A549 (cell line): ENCODE results near the gene KCNJ10. TPM values are rescaled to one million over a fixed set of nuclear protein-coding genes. Genes with fewer than 3 reads are reported as not detected.

Experiments
- ATAC-seq, 2 experiments: fragments of 200-7000 bp in 1 of 2; fragments of >200 bp in 1 of 2; cut with Nextera tagmentation in 1 of 2; cut with Tn5 transposase in 1 of 2; 3 replicates each; pipeline versions ENCODE4 v1.8.0 to v1.9.1; 2018 to 2020; ENCODE audit warnings: mild to moderate bottlenecking in 1 of 2, moderate library complexity in 1 of 2
- CTCF ChIA-PET: fragments of 300-600 bp; sonication (Branson Sonifier 250); formaldehyde crosslinking; extraction: SDS; loops from one replicate; lab custom pipeline; 2021; ENCODE audit warnings: antibody characterized with exemption, inconsistent platforms; lab: Yijun Ruan, JAX
- POLR2A ChIA-PET: fragments of 350-600 bp; formaldehyde crosslinking; extraction: SDS; loops from one replicate; lab custom pipeline; 2021; ENCODE audit warnings: antibody characterized with exemption, inconsistent platforms; lab: Yijun Ruan, JAX
- DNase-seq, 2 experiments: peaks; one replicate each; pipeline versions ENCODE4 v3.0.0 to v3.0.0-alpha.2; 2011 to 2016; ENCODE audit warnings: low read depth in 1 of 2, low spot score in 1 of 2
- FAIRE-seq: peaks from 2 replicates; lab custom pipeline; 2011; peaks lifted over from hg19 to GRCh38; lab: Jason Lieb, UNC
- H3K27ac ChIP-seq, 2 experiments: fragments of >200 bp; sonication (Bioruptor Twin); formaldehyde crosslinking; 3 replicates each; pipeline ENCODE4 v1.5.1; 2016 to 2017
- H3K4me1 ChIP-seq: fragments of >200 bp; sonication (Bioruptor Twin); formaldehyde crosslinking; 3 replicates; pipeline ENCODE4 v1.6.1; 2016
- H3K4me2 ChIP-seq: fragments of >200 bp; sonication (Bioruptor Twin); formaldehyde crosslinking; 3 replicates; pipeline ENCODE4 v1.6.1; 2016
- H3K4me3 ChIP-seq: fragments of >200 bp; sonication (Bioruptor Twin); formaldehyde crosslinking; 3 replicates; pipeline ENCODE4 v1.5.1; 2016
- H3K9me3 ChIP-seq: fragments of >200 bp; sonication (Bioruptor Twin); formaldehyde crosslinking; 3 replicates; pipeline ENCODE4 v1.6.1; 2016
- CBX8 ChIP-seq: fragments of 200-600 bp; sonication (generic); IDR thresholded peaks from 2 replicates; pipeline ENCODE4 v1.6.1; 2016
- CEBPB ChIP-seq, 2 experiments: fragments of >200 bp in 1 of 2; sonication (Bioruptor Twin) in 1 of 2; formaldehyde crosslinking in 1 of 2; IDR thresholded peaks; 2 replicates each; pipeline ENCODE4 v1.6.1; 2012 to 2016
- EHF ChIP-seq: fragments of 250-450 bp; sonication (Bioruptor Pico); IDR thresholded peaks from 2 replicates; pipeline ENCODE4 v1.5.0; 2020; ENCODE audit warnings: mild to moderate bottlenecking
- ESRRA ChIP-seq: fragments of 150-350 bp; IDR thresholded peaks from 2 replicates; pipeline ENCODE4 v1.6.1; 2014; ENCODE audit warnings: mild to moderate bottlenecking, low read length, borderline replicate concordance
- FOSB ChIP-seq: fragments of 250-450 bp; sonication (Bioruptor Pico); IDR thresholded peaks from 2 replicates; pipeline ENCODE4 v1.5.0; 2020; ENCODE audit warnings: mild to moderate bottlenecking, moderate library complexity
- FOXS1 ChIP-seq: fragments of 250-450 bp; sonication (Bioruptor Pico); IDR thresholded peaks from 2 replicates; pipeline ENCODE4 v1.5.0; 2020; ENCODE audit warnings: mild to moderate bottlenecking, moderate library complexity
- GATA3 ChIP-seq: IDR thresholded peaks from 2 replicates; pipeline ENCODE4 v1.6.1; 2012; ENCODE audit warnings: borderline replicate concordance
- HOXB13 ChIP-seq: fragments of 250-450 bp; sonication (Bioruptor Pico); IDR thresholded peaks from 2 replicates; pipeline ENCODE4 v1.5.0; 2020; ENCODE audit warnings: low read depth, mild to moderate bottlenecking, moderate library complexity
- JUN ChIP-seq, 2 experiments: fragments of >200 bp; sonication (Bioruptor Twin); formaldehyde crosslinking; IDR thresholded peaks; 2 replicates in 1 of 2; 3 replicates in 1 of 2; pipeline ENCODE4 v1.6.1; 2016 to 2017
- MAFK ChIP-seq: fragments of 450-650 bp; IDR thresholded peaks from 2 replicates; pipeline ENCODE4 v1.6.1; 2014; ENCODE audit not compliant: partially characterized antibody
- MAX ChIP-seq: IDR thresholded peaks from 2 replicates; pipeline ENCODE4 v1.6.1; 2012
- MYC ChIP-seq: IDR thresholded peaks from 2 replicates; pipeline ENCODE4 v1.6.1; 2012; ENCODE audit warnings: mild to moderate bottlenecking, inconsistent platforms, low read length, improper control_type of control experiment, borderline replicate concordance
- NR3C1 ChIP-seq: fragments of >200 bp; sonication (Bioruptor Twin); formaldehyde crosslinking; IDR thresholded peaks from 3 replicates; pipeline ENCODE4 v1.6.1; 2017
- POLR2A ChIP-seq: IDR thresholded peaks from 2 replicates; pipeline ENCODE4 v1.6.1; 2012; ENCODE audit warnings: mild to moderate bottlenecking, low read length
- POLR2AphosphoS2 ChIP-seq: conservative IDR thresholded peaks from 2 replicates; pipeline ENCODE4 v1.6.1; 2012; ENCODE audit warnings: low read length, improper control_type of control experiment, inconsistent platforms
- RARB ChIP-seq: fragments of 250-450 bp; sonication (Bioruptor Pico); IDR thresholded peaks from 2 replicates; pipeline ENCODE4 v1.8.0; 2021; ENCODE audit warnings: mild to moderate bottlenecking, moderate library complexity
- REST ChIP-seq: fragments of 200-600 bp; sonication (generic); IDR thresholded peaks from 2 replicates; pipeline ENCODE4 v1.6.1; 2016; ENCODE audit warnings: antibody characterized with exemption, mild to moderate bottlenecking, moderate library complexity
- ZC3H11A ChIP-seq: fragments of 450-650 bp; IDR thresholded peaks from 2 replicates; pipeline ENCODE4 v1.6.1; 2014; ENCODE audit warnings: antibody characterized with exemption, mild to moderate bottlenecking
- ZFP36 ChIP-seq: fragments of 450-650 bp; IDR thresholded peaks from 2 replicates; pipeline ENCODE4 v1.6.1; 2014; ENCODE audit warnings: borderline replicate concordance; ENCODE audit not compliant: partially characterized antibody
- WGBS: methylation state at CpG from one replicate; pipeline ENCODE4 v1.1.6; 2017; ENCODE audit errors: missing lambda C conversion rate; 5-methylcytosine and 5-hydroxymethylcytosine counted together
- polyA plus RNA-seq, 4 experiments: library from polyadenylated mRNA; depleted of rRNA in 3 of 4; stranded (reverse); fragments of >200 nt; fragmentation: RNase III in 1 of 4; extraction: RNeasy Plus Mini Kit Qiagen cat#74134 plus additional on column Dnase treatment in 1 of 4; gene quantifications; 2 replicates in 3 of 4; 3 replicates in 1 of 4; pipeline ENCODE4 v1.2.3, GENCODE V29; 2011 to 2017
- TF ChIP-seq, protein P1 (sequence below): fragments of 250-450 bp; sonication (Bioruptor Pico); IDR thresholded peaks from 2 replicates; pipeline ENCODE4 v1.5.0; 2021; ENCODE audit warnings: mild to moderate bottlenecking, moderate library complexity, borderline replicate concordance
- TF ChIP-seq, protein P2 (sequence below): fragments of >200 bp; sonication (Bioruptor Twin); formaldehyde crosslinking; IDR thresholded peaks from 3 replicates; pipeline ENCODE4 v1.5.1; 2016
- TF ChIP-seq, protein P3 (sequence below): fragments of 250-450 bp; sonication (Bioruptor Pico); IDR thresholded peaks from 2 replicates; pipeline ENCODE4 v1.5.0; 2020; ENCODE audit warnings: low read depth, mild to moderate bottlenecking, moderate library complexity

The KCNJ10 gene
- polyA plus RNA-seq, 2 of the 4 experiments (the other 2 are of a cell fraction), result 0.05 TPM; not detected in 1

DNA sequence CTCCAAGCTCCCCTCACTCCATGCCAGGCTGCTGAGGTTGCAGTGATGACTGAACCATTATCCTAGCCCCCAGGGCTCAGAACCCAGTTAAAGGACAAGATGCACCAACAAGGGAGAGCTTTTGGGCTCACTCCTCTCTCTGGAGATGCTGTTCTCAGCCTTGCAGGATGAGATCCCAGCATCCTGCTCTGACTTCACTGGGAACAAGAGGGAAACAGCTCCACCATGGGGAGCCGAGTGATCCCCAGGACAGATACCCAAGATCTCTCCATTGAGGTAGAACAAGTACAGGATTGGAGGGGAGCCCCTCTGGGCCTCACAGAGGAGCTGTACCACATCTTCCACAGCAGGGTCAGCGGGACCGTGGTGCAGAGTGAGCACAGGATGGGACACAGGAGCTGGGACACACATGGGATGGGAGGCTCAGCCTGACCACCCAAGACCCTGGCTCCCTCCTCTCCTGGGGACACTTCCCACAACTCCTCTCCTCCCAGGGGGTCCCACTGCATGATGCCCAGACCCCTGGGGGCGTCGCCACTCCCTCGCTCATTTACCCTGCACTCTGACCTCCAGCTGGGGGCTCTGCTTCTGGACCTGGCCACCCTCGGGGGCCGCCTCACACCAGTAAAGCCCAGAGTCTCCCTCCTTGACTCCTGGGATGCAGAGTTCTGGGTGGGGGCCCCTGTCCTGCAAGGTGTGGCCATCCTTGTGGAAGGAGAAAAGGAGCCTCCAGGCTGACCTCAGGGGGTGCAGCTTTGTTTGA, 97.3 kb downstream of the KCNJ10 start:
- no peak for FAIRE-seq
- 52% methylated on average over 7 of the region's 8 CpGs for WGBS
- no peak for DNase-seq
- no peak overlapping the region for H3K27ac ChIP-seq
- no peak overlapping the region for H3K4me3 ChIP-seq
- peaks cover 14% of the 10 kb centered on the region for H3K4me1 ChIP-seq
- ATAC-seq, result no peak
- ChIA-PET CTCF (interaction anchor here (1.2 to 3.6 kb wide), 2 partner anchors 11 to 34 kb away, joined by 4 to 34 read pairs; no protein-coding TSS in a partner anchor), POLR2A (no interaction called here)
- no peaks in the 10 kb centered on the region; the same call in 2 of the 3 replicates for H3K9me3 ChIP-seq
- TF ChIP-seq, protein P1, sequence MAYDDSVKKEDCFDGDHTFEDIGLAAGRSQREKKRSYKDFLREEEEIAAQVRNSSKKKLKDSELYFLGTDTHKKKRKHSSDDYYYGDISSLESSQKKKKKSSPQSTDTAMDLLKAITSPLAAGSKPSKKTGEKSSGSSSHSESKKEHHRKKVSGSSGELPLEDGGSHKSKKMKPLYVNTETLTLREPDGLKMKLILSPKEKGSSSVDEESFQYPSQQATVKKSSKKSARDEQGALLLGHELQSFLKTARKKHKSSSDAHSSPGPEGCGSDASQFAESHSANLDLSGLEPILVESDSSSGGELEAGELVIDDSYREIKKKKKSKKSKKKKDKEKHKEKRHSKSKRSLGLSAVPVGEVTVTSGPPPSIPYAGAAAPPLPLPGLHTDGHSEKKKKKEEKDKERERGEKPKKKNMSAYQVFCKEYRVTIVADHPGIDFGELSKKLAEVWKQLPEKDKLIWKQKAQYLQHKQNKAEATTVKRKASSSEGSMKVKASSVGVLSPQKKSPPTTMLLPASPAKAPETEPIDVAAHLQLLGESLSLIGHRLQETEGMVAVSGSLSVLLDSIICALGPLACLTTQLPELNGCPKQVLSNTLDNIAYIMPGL (CRISPR knock-in tag), result no peak
- no peak for TF ChIP-seq NR3C1
- TF ChIP-seq RARB, result no peak
- no peak for TF ChIP-seq ZFP36
- TF ChIP-seq ZC3H11A, result no peak
- TF ChIP-seq ESRRA, result no peak
- no peak for TF ChIP-seq CBX8
- no peak for TF ChIP-seq JUN (IDR thresholded peaks at IDR 0.05)
- no peak for TF ChIP-seq FOSB
- TF ChIP-seq REST, result no peak
- TF ChIP-seq HOXB13 (CRISPR knock-in tag), result no peak
- TF ChIP-seq, protein P2, sequence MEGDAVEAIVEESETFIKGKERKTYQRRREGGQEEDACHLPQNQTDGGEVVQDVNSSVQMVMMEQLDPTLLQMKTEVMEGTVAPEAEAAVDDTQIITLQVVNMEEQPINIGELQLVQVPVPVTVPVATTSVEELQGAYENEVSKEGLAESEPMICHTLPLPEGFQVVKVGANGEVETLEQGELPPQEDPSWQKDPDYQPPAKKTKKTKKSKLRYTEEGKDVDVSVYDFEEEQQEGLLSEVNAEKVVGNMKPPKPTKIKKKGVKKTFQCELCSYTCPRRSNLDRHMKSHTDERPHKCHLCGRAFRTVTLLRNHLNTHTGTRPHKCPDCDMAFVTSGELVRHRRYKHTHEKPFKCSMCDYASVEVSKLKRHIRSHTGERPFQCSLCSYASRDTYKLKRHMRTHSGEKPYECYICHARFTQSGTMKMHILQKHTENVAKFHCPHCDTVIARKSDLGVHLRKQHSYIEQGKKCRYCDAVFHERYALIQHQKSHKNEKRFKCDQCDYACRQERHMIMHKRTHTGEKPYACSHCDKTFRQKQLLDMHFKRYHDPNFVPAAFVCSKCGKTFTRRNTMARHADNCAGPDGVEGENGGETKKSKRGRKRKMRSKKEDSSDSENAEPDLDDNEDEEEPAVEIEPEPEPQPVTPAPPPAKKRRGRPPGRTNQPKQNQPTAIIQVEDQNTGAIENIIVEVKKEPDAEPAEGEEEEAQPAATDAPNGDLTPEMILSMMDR, result no peak
- no peak for TF ChIP-seq MAFK
- TF ChIP-seq POLR2AphosphoS2, result no peak
- no peak for TF ChIP-seq EHF
- TF ChIP-seq CEBPB (IDR thresholded peaks at IDR 0.05), result no peak
- H3K4me2 ChIP-seq, result no peak overlapping the region

DNA sequence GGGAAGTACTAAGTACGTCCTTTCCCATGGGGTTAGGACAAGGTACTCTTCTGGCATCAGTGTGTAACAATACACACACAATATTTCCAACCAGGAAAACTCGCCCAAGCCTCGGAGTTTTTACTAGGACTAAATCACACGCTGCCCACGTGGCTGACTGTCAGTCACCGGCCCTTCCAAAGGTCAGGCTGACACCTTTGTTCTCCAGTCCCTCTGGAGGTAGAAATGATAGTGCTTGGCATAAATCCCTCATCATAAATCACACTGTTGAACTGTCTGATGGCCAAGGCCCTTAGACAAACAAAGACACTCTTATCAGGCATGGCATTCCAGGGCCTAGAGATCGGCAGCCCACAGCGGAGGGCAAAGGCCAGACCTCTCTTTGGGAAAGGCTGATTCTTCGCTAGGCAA, 99.0 kb downstream of the KCNJ10 start:
- ChIA-PET POLR2A (no interaction called here), CTCF (interaction anchor here (1.2 to 1.3 kb wide), 2 partner anchors 19 to 37 kb away, joined by 3 to 8 read pairs; no protein-coding TSS in a partner anchor)
- H3K27ac ChIP-seq, result no peak overlapping the region
- ATAC-seq (peak; percentile 60 to 85; a peak in 5 of 6 replicates), FAIRE-seq (no peak), DNase-seq (peak in 1 of 2 experiments; percentile 58)
- H3K4me1 ChIP-seq, result peaks cover 14% of the 10 kb centered on the region
- 33% methylated on average over 9 of the region's 9 CpGs for WGBS
- TF ChIP-seq, protein P1 (CRISPR knock-in tag), result no peak
- TF ChIP-seq MYC (peak; percentile 21; the same call in 1 of the 2 replicates), GATA3 (peak; percentile 64), MAX (peak; percentile 66), POLR2A (no peak), FOXS1 (CRISPR knock-in tag) (no peak)
- TF ChIP-seq, protein P3, sequence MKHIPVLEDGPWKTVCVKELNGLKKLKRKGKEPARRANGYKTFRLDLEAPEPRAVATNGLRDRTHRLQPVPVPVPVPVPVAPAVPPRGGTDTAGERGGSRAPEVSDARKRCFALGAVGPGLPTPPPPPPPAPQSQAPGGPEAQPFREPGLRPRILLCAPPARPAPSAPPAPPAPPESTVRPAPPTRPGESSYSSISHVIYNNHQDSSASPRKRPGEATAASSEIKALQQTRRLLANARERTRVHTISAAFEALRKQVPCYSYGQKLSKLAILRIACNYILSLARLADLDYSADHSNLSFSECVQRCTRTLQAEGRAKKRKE (CRISPR knock-in tag), result no peak
- H3K4me2 ChIP-seq, result peak overlapping the region; percentile 16; the same call in 1 of the 3 replicates
- H3K4me3 ChIP-seq, result no peak overlapping the region
- H3K9me3 ChIP-seq, result peaks cover 3% of the 10 kb centered on the region; the same call in 1 of the 3 replicates
